HG03442 (cell line): Measurements from ENCODE around the gene TMEM217.
"Not testable (repeated sequence)": the region's sequence is repeated elsewhere in the genome, so short reads cannot be mapped to it uniquely, and the experiment has no call there.

Experiments used
- ATAC-seq: cut with Tn5 transposase; IDR thresholded peaks from one replicate; pipeline ENCODE4 v1.9.1; 2021; ENCODE audit warnings: mild to moderate bottlenecking, moderate library complexity; ENCODE audit not compliant: unreplicated experiment

The TMEM217 gene

GRCh38 chr6:37187321-37188022, 70.5 kb downstream of the TMEM217 start:
- ATAC-seq, result no peak

GRCh38 chr6:37185949-37186720, 71.8 kb downstream of the TMEM217 start:
- not testable (repeated sequence) for ATAC-seq

DNA sequence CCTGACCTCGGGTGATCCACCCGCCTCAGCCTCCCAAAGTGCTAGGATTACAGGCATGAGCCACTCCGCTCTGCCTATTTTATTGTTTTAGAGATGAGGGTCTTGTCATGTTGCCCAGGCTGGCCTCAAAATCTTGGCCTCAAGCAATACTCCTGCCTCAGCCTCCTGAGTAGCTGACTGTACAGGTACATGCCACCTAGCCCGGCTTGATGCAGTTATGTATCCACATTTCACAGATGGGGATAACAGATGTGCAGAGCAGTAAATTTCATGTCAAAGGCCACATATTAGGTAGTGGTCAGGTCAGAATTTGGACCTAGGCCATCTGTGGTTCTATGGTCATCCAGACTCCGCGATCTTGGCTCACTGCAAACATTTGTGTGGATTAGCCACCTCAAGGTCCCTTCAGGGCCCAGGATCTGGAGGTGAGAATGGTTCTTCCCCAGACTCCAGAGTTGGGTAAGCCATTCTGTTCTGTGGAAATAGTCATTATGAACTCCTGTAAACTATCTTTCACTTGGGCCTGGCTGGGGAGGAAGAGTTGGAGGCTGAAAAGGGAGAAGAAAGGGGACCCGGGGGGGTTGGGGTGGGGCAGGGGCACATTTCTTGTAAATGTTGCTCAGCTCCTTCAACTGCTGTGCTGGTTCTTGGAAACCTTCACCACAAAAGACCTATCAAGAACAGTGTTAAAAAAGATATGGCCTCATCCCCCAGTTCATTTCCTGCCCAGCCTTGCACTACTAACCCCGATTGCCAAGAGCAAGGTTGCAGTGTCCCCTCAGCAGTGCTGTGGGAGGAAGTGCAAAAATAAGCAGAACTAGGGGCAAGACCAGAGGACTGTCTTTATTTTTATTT, 75.0 kb downstream of the TMEM217 start:
- no peak for ATAC-seq

GRCh38 chr6:37180610-37181009, 77.3 kb downstream of the TMEM217 start:
- ATAC-seq, result not testable (repeated sequence)

DNA sequence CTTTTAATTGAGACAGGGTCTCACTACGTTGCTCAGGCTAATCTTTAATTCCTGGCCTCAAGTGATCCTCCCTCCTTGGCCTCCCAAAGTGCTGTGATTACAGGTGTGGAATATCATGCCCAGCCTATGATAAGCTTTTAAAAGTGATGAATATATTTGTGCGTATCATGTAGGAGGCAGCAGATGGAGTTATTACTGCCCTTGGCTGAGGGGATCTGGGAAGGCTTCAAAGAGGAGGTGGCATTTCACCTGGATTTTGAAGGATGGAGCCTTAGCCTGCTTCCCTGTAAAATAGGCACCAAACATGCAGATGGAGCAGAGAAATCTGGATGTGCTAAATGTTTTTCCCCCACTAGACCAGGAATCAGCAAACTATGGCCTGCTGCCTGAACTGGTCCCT, 77.9 kb downstream of the TMEM217 start:
- no peak for ATAC-seq

- no peak for ATAC-seq
Measured at GRCh38 chr6:37177935-37178517, 79.9 kb downstream of the TMEM217 start.

- ATAC-seq, result no peak
Measured at GRCh38 chr6:37177077-37177934, 80.6 kb downstream of the TMEM217 start.

GRCh38 chr6:37176268-37177076, 81.5 kb downstream of the TMEM217 start:
- no peak for ATAC-seq

DNA sequence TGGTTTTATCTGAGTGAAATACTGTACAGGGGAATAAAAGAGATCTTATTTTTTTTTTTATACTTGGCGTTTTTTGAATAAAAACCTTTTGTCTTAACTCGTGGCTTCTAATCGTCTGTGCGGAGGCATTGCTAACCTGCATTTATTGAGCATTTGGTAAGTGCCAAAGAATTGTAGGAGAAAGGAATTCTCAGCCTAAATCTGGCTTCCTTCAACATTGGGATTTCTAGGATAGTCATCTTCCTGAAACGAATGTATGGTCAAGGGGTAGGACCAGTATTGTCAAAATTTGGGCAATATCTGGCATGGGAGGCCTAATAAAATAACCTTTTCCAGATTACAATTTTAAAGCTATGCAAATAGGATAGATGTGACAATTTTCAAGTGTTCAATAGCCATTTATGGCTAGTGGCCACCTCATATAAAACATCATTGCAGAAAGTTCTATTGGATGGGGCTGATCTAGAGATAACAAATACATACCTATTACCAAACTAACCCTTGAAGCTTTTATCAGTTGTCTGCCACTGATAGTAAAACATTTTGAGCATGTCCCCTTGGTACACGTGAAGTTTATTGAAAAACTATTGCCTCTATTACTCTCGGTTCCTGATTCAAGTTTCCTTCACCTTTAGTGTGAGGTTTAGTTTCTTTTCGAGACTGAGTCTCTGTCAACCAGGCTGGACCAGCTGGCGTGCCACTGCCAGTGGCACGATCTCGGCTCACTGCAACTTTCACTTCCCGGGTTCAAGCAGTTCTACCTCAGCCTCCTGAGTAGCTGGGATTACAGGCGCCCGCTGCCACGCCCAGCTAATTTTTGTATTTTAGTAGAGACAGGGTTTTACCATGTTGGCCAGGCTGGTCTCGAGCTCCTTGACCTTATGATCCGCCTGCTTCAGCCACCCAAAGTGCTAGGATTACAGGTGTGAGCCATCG, 82.3 kb downstream of the TMEM217 start:
- ATAC-seq, result no peak

GRCh38 chr6:37174515-37175331, 83.2 kb downstream of the TMEM217 start:
- no peak for ATAC-seq

DNA sequence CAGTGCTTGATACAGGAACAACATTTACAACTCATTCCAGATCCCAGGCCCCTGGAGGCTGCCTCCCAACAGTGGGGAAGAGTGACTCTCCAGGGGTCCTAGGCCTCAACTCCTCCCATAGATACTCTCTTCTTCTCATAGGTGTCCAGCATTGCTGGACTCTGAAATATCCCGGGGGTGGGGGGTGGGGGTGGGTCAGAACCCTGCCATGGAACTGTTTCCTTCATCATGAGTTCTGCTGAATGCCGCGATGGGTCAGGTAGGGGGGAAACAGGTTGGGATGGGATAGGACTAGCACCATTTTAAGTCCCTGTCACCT, 83.8 kb downstream of the TMEM217 start:
- ATAC-seq, result no peak

DNA sequence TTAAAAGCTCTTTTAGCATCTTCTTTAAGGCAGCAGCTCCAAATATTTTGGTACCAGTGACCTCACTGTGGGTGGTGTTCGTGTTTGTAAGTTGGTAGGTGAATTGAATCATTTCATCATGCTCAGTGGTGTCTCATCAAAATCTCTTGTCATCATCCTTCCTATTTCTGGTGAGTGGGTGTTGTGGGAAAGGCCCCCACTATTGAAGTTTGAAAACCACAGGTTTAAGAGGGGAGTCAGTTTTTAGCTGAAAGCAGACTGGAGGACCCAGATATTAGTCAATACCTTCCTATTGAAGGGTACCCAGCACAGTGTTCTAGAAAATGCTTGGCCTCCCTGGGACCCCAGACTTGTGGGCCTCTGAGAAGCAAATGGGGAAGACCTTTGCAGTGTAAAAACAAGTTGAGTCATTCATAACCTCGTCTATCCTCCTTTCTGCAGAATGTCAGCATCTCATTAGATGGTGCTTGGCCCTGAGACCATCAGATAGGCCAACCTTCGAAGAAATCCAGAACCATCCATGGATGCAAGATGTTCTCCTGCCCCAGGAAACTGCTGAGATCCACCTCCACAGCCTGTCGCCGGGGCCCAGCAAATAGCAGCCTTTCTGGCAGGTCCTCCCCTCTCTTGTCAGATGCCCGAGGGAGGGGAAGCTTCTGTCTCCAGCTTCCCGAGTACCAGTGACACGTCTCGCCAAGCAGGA, 84.3 kb downstream of the TMEM217 start:
- ATAC-seq, result no peak

- ATAC-seq, result no peak
Measured at GRCh38 chr6:37172912-37173492, 84.9 kb downstream of the TMEM217 start.

DNA sequence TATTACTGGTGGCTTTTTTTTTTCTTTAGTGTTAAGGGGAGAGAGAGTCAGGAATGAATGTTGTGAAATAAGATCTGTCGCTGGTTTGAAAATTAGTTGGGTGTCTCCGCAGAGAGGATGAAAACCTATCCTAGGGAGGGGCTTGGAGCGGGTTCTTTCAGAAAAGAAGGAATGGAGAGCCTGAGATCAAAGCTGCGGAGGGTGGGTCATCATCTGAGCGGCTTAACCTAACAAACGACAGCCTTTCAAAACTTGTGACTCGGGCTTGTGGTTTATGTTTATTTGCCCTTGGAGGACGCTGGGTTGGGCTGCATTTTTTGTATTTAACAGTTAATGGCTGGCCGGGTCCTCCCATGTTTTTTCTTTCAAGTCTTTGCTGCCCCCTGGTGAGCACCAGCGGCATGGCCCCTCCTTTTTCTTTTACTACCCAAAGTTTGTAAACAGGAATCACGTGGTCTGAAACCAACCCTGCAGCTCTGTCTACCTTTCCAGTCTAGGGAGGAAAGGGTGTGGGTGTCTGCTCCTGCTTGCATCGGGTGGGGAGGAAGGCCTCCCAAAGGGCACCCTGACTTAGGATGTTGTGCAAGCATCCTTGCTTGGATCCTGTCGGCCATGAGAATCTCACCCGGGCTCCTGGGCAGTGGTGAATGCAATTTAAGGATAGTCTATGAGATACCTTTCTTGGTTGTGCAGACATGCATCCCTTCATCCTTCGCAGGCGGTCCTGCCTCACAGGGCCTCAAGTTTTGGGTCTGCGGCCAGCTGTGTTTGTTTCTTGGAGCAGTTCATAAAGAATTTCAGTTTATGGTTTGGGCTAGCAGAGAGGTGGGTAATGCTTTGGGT, 85.8 kb downstream of the TMEM217 start:
- no peak for ATAC-seq

GRCh38 chr6:37171201-37171969, 86.6 kb downstream of the TMEM217 start:
- no peak for ATAC-seq
